GM13977 (cell line): ENCODE data around the gene ATP1A2.
A peak's percentile ranks its signal among the peaks of the same experiment; 100 is the strongest.

ENCODE experiments used
- DNase-seq: peaks from one replicate; pipeline ENCODE4 v3.0.0; 2012; ENCODE audit warnings: low spot score
- in situ Hi-C: fragments of 300-500 bp; cut with MboI; formaldehyde crosslinking; loops from one replicate; pipeline ENCODE4 v1.12.0; 2022; ENCODE audit warnings: low sequenced_read_pairs, low pct_unique_long_range_greater_than_20kb, mixed read lengths, inconsistent platforms; ENCODE audit not compliant: unreplicated experiment
- TF ChIP-seq, protein P1 (sequence below): IDR thresholded peaks from 2 replicates; pipeline ENCODE4 v1.5.1; 2012; ENCODE audit warnings: mild to moderate bottlenecking, control low read depth; ENCODE audit not compliant: insufficient read depth; ENCODE audit errors: extremely low read depth, missing control alignments

Gene ATP1A2

DNA sequence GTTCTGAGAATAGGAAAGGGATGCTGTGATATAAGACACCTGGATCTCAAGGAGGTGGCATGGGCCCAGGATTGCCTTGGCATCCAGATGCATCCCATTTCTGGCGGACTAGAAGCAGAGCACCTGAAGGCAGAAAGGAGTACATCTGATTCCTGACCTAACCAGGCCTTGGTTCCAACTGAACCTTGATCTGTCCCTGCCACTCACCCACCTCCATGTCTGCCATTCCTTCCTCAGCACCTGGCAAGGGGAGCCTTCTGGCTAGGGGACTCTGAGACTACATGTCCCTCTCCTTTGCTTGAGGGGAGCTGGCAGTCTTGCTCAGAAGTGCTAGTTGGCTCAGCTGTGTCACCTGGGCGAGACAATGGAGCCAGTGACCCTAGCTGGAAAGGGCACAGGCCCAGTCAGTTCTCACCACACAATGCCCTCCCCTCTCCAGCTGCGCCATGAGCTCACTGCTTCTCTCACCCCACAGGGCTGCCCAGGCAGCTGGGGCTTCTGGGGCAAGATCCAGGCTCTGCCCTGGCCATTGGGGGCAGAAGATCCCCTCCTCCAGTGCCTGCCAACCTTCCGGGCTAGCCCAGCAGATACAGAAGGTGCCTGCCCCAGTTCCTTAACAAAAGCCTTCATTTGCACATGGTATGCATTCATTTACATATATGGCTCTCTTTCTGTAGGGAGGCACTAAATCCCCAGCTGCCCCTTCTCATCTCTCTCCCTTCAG is 20.0 kb upstream of the ATP1A2 start:
- in situ Hi-C loops, result no loop called here
- DNase-seq, result no peak
- TF ChIP-seq, protein P1, sequence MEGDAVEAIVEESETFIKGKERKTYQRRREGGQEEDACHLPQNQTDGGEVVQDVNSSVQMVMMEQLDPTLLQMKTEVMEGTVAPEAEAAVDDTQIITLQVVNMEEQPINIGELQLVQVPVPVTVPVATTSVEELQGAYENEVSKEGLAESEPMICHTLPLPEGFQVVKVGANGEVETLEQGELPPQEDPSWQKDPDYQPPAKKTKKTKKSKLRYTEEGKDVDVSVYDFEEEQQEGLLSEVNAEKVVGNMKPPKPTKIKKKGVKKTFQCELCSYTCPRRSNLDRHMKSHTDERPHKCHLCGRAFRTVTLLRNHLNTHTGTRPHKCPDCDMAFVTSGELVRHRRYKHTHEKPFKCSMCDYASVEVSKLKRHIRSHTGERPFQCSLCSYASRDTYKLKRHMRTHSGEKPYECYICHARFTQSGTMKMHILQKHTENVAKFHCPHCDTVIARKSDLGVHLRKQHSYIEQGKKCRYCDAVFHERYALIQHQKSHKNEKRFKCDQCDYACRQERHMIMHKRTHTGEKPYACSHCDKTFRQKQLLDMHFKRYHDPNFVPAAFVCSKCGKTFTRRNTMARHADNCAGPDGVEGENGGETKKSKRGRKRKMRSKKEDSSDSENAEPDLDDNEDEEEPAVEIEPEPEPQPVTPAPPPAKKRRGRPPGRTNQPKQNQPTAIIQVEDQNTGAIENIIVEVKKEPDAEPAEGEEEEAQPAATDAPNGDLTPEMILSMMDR, result no peak

DNA sequence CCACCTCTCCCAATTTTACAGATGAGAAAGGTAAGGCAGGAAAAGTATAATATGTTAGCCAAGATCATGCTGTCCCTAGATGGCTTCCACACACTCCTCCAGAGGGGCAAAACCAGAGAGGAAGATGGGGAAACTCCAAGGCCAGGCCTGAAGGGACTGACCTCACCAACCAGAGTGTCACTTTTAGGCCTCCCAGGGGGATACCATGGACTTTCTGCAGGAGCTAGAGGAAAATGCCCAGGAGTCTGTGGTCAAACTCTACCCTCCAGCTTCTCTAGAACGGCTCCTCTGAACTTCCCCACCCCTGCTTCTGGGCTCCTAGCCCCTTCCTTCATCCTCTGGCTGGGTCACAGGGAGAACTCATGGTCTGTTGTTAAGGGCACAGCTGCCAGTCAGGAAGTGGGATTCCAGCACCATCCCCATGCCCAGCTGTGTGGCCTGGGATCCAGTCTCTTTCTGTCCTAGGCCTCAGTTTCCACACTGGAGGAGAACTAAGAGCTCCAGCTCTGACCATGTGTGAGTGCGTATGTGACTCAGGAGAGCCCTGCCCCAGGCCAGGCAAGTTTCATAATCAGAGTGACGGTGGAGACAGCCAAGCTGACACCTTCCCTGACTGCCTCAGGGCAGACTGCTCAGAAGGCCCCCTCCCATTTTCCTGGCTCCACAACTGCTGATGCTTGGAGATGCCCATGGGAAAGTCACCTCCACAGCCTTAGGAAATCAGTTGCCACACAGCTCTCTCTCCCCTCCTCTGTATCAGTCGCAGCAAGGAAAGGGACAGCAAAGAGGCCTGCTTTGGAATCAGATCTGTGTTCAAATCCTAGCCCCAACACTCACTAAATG is 19.1 kb upstream of the ATP1A2 start:
- in situ Hi-C loops, result no loop called here
- TF ChIP-seq, protein P1, result no peak
- DNase-seq, result no peak

DNA sequence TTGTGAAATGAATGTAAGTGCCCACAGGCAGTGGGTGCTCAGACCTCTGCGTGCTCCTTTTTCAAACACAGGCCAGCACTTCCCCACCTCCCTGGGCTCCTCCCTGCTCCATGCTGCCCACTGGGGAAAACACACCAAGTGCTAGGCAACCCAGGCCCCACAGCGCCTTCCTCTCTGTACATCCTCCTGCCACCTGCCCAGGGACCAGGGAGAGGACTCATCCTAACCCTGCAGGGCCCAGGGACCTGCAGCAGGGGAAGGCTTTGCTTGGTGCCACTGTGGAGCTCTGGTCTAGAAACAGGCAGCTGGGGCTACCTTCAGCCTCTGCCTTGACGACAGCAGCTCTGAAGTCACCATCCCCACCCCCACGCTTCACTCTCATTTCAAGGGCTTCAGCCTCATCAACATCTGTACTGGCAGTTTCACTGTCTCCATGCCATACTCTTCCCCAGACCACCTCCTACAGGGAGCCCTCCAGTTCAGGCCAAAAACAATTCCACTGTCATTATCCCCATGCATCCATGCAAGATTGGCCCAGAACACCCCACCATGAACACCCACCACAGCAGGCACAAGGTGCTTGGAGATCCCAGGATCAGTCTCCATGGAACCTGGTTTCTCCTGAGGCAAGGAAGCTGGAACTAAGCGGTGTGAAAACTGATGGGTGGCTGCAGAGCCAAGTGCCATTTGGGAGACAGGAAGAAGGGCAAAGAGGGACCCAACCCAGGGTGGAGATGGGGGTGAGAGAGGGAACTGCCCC is 18.2 kb upstream of the ATP1A2 start:
- in situ Hi-C loops, result no loop called here
- peak; percentile 47 for DNase-seq

DNA sequence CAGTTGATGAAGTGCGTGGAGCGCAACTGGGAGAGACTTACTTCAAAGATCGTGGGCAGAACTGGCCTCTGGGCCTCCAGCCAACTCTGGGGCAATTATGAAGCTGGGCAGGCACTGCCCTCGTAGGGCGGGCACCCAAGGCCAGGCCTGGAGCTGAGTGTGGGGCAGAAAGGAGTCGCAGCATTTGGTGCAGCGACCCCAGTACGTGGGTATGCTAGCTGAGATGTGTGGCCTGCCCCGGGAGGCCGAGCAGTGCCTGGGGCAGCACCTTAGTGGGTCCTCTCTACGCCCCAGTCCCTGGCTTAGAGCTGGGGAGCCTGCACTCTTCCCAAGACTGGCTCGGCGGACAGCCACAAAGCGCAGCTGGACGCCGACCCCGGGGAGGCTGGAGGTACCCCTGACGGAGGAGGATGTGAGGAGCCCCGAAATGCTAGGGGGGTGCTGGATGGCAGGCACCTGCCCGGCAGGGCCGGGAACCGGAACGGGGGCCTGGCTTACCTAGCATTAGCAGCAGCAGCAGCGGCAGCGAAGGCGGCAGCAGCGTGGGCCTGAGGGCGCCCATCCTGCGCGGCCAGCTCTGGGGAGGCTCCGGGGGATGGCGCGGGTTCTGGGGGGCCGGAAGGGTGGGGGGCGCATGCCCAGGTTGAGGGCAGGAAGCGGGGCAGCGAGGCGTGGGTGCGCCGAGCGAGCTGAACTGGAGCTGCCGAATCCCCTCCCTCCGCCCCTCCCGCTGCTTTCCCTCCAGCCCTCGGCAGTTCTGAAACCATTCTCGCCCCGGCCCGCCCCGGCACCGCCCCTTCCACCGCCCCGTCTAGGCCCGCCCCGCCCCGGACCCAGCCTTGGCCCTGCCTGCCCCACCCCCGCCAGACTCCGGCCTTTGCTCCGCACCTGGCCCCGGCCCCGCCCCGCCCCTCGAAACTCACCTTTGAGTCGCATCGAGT is 17.4 kb upstream of the ATP1A2 start, which contains the start of gene IGSF8:
Gene IGSF8 (minus strand): TSS at position 709 of the 941 bp plus-strand sequence. CDS start 147 bp downstream, at position 562.
- no peak for DNase-seq
- TF ChIP-seq, protein P1, result no peak

More for the DNA sequence above, 18.2 kb upstream of the ATP1A2 start:
- TF ChIP-seq, protein P1, result no peak

DNA sequence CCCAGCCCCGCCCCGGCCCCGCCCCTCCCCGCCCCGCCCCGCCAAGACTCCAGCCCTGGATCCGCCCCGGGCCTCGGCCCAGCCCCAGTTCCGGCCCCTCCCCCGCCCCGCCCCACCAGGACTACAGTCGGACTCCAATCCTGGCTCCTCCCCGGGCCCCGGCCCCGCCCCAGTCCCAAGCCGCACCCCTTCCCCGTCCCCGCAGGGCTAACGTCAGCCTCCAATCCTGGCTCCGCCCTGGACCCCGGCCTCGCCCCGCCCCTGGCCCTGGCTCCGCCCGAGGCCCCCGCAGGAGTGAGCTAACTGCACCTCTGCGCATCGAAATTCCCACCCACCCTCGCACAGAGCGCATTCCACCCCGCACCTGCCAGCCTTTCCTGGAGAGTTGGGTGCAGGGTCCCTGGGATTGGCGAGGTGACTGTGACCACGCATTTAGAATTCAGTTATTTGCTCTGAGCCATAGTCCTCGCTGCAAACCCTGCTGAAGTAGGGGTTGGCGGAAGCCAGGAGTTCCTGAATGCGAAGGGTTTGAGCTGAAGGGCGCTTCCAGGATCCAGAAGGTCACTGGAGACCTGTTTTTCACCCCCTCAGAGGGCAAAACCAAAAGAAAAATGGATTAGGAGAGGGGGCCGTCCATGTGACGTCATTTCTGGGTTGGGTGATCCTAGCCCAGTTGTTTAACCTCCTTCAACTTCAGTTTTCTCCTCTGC is 16.6 kb upstream of the ATP1A2 start:
- in situ Hi-C loops, result no loop called here
- TF ChIP-seq, protein P1, result no peak
- DNase-seq, result peak; percentile 99

More for the DNA sequence above, 17.4 kb upstream of the ATP1A2 start, which contains the start of gene IGSF8:
- in situ Hi-C loops, result no loop called here
